Right lobe of liver (tissue), 4 donors: ENCODE measurements around the gene SLC25A38.

Experiments
- CTCF ChIP-seq, 4 donors: fragments of 200-600 bp in 3 of 4; fragments of 450-650 bp in 1 of 4; IDR thresholded peaks; one replicate each; pipeline versions ENCODE4 v1.5.1 to v1.8.0; 2016 to 2022; ENCODE audit warnings: antibody characterized with exemption in 4 of 4, mild to moderate bottlenecking in 2 of 4
- POLR2A ChIP-seq: fragments of 450-650 bp; IDR thresholded peaks from one replicate; pipeline ENCODE4 v1.6.1; 2017; ENCODE audit warnings: antibody characterized with exemption, mild to moderate bottlenecking
- donor health status: DM: no; HTN: no; CAD: no.
- donor health status: DM: no; HTN: no; CAD: no.
- donor health status: DM: no; HTN: yes; CAD: no.

GRCh38 chr3:39426312-39426711 is 43.1 kb downstream of the SLC25A38 start:
- TF ChIP-seq CTCF (IDR thresholded peaks at IDR 0.05) (no peak), POLR2A (no peak)
